ENCODE measurements around the gene HSD17B8. TPM values are rescaled to one million over a fixed set of nuclear protein-coding genes. Genes with fewer than 3 reads are reported as not detected.
"Not testable (repeated sequence)": the region's sequence is repeated elsewhere in the genome, so short reads cannot be mapped to it uniquely, and the experiment has no call there.

HSD17B8 gene
- polyA plus RNA-seq, 3 donors from 2014 or later: 28.8 to 47.6 (median 34.3) TPM

DNA sequence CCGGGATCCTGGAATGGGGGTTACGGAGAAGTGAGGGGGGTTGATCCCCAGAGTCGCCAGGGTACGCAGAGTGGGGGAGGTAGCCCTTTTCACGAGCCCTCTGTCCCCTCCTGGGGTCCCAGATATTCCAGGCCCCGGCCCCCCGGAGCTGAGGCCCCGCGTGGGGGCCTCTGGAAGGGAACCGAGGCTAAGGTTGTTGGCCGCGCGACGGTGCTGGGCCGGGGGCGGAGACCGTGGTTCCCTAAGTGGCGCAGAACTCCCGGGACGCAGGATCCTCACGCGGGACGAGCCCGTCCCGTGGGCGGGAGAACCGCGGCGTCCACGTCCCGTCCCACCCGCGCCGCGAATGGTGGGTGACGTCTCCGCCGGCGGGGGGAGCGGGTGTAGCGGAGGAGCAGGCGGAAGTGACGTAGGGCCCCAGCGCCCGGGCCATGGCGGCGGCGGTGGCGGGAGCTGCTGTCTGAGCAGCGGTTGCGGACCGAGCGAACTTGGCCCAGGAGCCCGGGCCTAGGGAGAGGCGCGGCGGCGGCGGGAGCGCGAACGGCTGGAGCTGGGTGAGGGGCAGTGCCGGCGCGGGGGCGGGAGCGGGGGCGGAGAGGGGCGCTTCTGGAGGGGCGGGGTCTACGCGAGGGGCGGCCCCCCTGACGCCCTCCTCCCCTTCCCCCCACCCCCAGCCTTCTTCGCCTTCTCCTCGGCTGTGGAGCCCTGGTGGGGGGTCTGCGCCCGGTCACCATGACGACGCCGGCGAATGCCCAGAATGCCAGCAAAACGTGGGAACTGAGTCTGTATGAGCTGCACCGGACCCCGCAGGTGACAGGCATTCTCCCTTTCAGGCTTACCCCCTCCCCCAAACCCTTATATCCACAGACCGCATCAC, 3.9 kb downstream of the HSD17B8 start, which contains the start of gene RING1:
Gene RING1 (plus strand): TSS at position 410 of the 877 bp plus-strand sequence. CDS start 323 bp downstream, at position 733.
- peak; percentile 88 to 90 (median 89) for DNase-seq
- peaks cover 18 to 26% (median 24%) of the 10 kb centered on the region in 3 donors for H3K27me3 Mint-ChIP-seq (ENCODE audit: low read depth in 3 of 3)
- peak within 1 kb of the TSS; percentile 80 to 96 (median 85) for H3K4me3 Mint-ChIP-seq
- H3K36me3 Mint-ChIP-seq: peaks cover 5 to 25% (median 12%) of the 10 kb centered on the region in 3 donors
- peak within 1 kb of the TSS; percentile 87 to 98 (median 94) for H3K27ac Mint-ChIP-seq
- H3K9me3 Mint-ChIP-seq: no peaks in the 10 kb centered on the region
- peaks cover 41 to 47% of the 10 kb centered on the region in 2 donors for H3K4me1 Mint-ChIP-seq

GRCh38 chr6:33209856-33210255, 5.4 kb downstream of the HSD17B8 start:
- no peaks in the 10 kb centered on the region for H3K9me3 Mint-ChIP-seq
- H3K36me3 Mint-ChIP-seq: peaks cover 4 to 24% (median 12%) of the 10 kb centered on the region in 3 donors
- peak overlapping the region; percentile 21 to 92 (median 85) for H3K4me3 Mint-ChIP-seq
- peak overlapping the region in 2 of 6 donors; percentile 42 to 95 for H3K27ac Mint-ChIP-seq
- H3K4me1 Mint-ChIP-seq: peaks cover 35 to 39% of the 10 kb centered on the region in 2 donors
- DNase-seq: no peak
- peaks cover 22 to 28% (median 23%) of the 10 kb centered on the region in 3 donors for H3K27me3 Mint-ChIP-seq (ENCODE audit: low read depth in 3 of 3)

GRCh38 chr6:33211136-33211535, 6.7 kb downstream of the HSD17B8 start:
- DNase-seq: no peak
- Mint-ChIP-seq H3K4me1 (peaks cover 29 to 33% of the 10 kb centered on the region in 2 donors), H3K27me3 (ENCODE audit: low read depth in 3 of 3) (peaks cover 18 to 30% (median 23%) of the 10 kb centered on the region in 3 donors), H3K9me3 (no peaks in the 10 kb centered on the region), H3K36me3 (peaks cover 4 to 24% (median 12%) of the 10 kb centered on the region in 3 donors), H3K27ac (no peak overlapping the region), H3K4me3 (no peak overlapping the region)

GRCh38 chr6:33211666-33212422, 7.4 kb downstream of the HSD17B8 start:
- H3K4me3 Mint-ChIP-seq: no peak overlapping the region
- H3K27me3 Mint-ChIP-seq (ENCODE audit: low read depth in 3 of 3): peaks cover 17 to 30% (median 21%) of the 10 kb centered on the region in 3 donors
- DNase-seq: no peak
- H3K27ac Mint-ChIP-seq: peak overlapping the region in 1 of 6 donors; percentile 64
- H3K4me1 Mint-ChIP-seq: peaks cover 29 to 33% of the 10 kb centered on the region in 2 donors
- no peaks in the 10 kb centered on the region for H3K9me3 Mint-ChIP-seq
- H3K36me3 Mint-ChIP-seq: peaks cover 4 to 24% (median 12%) of the 10 kb centered on the region in 3 donors

DNA sequence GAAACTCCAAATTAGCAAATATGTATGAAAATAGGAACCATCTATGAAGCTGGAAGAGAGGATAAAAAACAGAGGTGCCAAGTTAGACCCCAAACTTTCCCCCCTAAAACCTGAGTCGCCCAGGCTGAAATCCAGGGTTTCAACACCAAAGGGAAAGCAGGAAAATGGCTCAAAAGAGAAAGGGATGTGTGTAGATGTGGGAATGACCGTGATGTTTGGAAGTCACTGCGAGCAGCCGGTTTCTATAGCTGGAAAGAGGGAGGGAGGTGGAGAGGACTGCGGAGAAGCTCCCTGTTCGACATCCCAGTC, 8.4 kb downstream of the HSD17B8 start:
- H3K9me3 Mint-ChIP-seq: no peaks in the 10 kb centered on the region
- peak overlapping the region in 3 of 6 donors; percentile 62 to 78 (median 64) for H3K27ac Mint-ChIP-seq

DNA sequence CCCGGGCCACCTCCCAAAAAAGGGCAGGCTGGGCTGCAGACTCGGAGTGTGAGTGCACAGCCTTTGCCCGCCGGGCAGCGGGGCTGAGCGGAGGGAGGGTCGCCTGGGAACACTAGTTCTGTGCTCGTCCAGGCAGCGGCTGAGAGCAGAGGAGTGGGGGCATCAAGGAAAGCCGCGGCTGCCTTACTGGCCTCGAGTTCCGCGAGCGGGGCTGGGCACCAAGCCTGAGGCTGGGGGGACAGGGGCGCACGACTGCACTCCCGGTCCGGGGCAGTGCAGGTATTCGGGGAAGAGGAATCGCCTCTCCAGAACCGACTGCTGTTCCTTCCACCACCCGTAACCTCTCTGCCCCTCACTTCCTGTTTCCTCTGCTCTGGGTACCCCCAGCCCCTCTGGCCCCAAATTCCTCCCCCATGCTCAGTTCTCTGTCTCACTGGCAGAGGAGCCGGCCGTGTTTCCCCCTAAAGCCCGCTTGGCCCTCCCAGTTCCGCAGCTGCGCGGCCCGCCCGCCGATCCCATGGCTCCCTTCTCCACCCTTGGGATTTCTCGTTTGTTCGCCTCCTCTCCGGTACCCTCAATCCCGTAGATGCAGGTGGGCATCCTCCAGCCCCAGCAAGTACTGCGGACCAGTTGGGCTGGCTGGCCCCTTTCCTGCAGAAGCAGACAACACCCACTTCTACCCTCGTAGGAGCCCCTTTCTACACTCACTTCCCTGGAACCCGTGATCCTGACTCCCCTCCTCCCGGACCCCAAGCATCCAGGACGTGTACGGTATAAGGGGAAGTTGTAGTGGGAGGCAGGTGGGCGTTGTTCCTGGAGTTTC, 8.9 kb downstream of the HSD17B8 start:
- H3K4me1 Mint-ChIP-seq: peaks cover 29 to 33% of the 10 kb centered on the region in 2 donors
- H3K27ac Mint-ChIP-seq: peak overlapping the region in 1 of 6 donors; percentile 58
- H3K4me3 Mint-ChIP-seq: peak overlapping the region in 2 of 5 donors; percentile 28 to 46
- H3K9me3 Mint-ChIP-seq: no peaks in the 10 kb centered on the region
- peaks cover 4 to 24% (median 12%) of the 10 kb centered on the region in 3 donors for H3K36me3 Mint-ChIP-seq
- no peak for DNase-seq
- peaks cover 15 to 27% (median 19%) of the 10 kb centered on the region in 3 donors for H3K27me3 Mint-ChIP-seq (ENCODE audit: low read depth in 3 of 3)

More for the DNA sequence above, 8.4 kb downstream of the HSD17B8 start:
- peaks cover 29 to 33% of the 10 kb centered on the region in 2 donors for H3K4me1 Mint-ChIP-seq
- H3K4me3 Mint-ChIP-seq: peak overlapping the region in 3 of 5 donors; percentile 21 to 50 (median 28)
- H3K27me3 Mint-ChIP-seq (ENCODE audit: low read depth in 3 of 3): peaks cover 14 to 29% (median 20%) of the 10 kb centered on the region in 3 donors
- DNase-seq: no peak
- H3K36me3 Mint-ChIP-seq: peaks cover 4 to 24% (median 12%) of the 10 kb centered on the region in 3 donors

- H3K27ac Mint-ChIP-seq: no peak overlapping the region
- H3K4me3 Mint-ChIP-seq: no peak overlapping the region
- peaks cover 4 to 24% (median 12%) of the 10 kb centered on the region in 3 donors for H3K36me3 Mint-ChIP-seq
- H3K27me3 Mint-ChIP-seq (ENCODE audit: low read depth in 3 of 3): peaks cover 14 to 25% (median 15%) of the 10 kb centered on the region in 3 donors
- peaks cover 26 to 28% of the 10 kb centered on the region in 2 donors for H3K4me1 Mint-ChIP-seq
- no peak for DNase-seq
- no peaks in the 10 kb centered on the region for H3K9me3 Mint-ChIP-seq
Measured at GRCh38 chr6:33213989-33214335, 9.5 kb downstream of the HSD17B8 start.

DNA sequence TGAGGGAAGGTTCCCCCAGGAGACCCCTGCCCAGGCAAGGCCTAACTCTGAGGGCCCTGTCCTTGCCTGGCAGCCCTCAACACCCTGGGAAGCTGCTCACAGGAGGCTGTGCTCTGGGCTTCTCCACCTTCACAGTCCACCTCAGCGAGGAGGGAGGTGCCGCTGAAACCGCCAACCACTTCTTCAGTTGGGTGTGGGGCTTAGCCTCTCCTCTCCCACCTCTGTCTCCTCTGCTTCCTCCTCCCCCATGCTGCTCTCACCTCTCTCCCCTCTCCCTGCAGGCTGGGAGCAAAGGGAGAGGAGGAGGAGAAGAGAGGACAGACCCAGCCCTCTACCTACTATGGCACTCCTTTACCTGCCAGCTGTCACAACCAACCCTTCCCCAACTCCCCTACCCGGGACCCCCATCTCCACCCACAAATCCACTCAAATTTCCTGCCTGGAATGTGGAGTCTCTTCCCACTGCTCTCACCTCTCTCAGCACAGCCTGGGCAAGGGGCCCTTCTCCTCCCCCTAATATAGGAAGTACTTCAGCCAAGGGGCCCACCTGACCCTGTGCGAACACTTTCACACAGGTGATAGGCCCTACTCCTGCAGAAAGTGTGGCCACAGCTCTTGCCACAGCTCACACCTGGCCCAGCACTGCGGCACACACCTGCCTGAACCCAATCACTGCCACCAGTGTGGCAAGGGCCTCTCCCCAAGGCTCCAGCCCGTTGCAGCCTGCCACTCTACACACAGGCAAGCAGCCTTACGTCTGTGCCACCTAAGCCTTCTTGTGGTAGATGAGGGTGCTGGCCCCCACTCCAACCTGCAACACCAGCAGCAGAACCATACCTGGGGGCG, 11.0 kb downstream of the HSD17B8 start:
- Mint-ChIP-seq H3K36me3 (peaks cover 4 to 15% (median 10%) of the 10 kb centered on the region in 3 donors), H3K9me3 (no peaks in the 10 kb centered on the region)

DNA sequence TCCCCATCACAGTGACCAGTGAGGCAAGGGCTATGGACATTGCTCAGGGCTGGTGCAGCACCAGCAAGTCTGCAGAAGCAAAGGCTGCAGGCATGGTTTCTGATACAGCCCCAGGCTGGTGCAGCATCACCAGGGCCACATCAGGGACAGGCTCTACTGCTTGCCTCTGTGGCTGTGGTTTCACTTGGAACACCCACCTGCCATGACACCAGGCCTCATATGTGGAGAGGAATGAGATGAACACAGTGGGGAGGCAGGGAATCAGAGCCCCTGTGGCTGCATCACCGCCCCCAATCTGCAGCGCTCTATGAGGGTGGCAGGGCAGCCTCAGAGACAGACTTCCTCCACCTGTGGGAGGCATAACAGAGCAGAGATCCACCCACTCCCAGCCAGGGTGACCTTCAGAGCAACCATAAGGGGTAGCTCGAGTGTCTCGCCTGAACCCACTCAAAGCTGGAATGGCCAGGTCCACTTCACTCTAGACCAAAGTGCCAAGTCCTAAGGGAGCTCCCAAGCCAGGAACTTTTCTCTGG, 11.7 kb downstream of the HSD17B8 start:
- no peak for DNase-seq
- Mint-ChIP-seq H3K9me3 (no peaks in the 10 kb centered on the region), H3K36me3 (peaks cover 4 to 12% (median 8%) of the 10 kb centered on the region in 3 donors), H3K4me1 (peaks cover 15 to 19% of the 10 kb centered on the region in 2 donors), H3K27me3 (ENCODE audit: low read depth in 3 of 3) (peaks cover 10 to 21% (median 15%) of the 10 kb centered on the region in 3 donors), H3K4me3 (no peak overlapping the region), H3K27ac (no peak overlapping the region)

More for the DNA sequence above, 11.0 kb downstream of the HSD17B8 start:
- H3K4me3 Mint-ChIP-seq: no peak overlapping the region
- H3K4me1 Mint-ChIP-seq: peaks cover 15 to 19% of the 10 kb centered on the region in 2 donors
- H3K27ac Mint-ChIP-seq: no peak overlapping the region
- H3K27me3 Mint-ChIP-seq (ENCODE audit: low read depth in 3 of 3): peaks cover 10 to 20% (median 15%) of the 10 kb centered on the region in 3 donors
- DNase-seq: no peak

DNA sequence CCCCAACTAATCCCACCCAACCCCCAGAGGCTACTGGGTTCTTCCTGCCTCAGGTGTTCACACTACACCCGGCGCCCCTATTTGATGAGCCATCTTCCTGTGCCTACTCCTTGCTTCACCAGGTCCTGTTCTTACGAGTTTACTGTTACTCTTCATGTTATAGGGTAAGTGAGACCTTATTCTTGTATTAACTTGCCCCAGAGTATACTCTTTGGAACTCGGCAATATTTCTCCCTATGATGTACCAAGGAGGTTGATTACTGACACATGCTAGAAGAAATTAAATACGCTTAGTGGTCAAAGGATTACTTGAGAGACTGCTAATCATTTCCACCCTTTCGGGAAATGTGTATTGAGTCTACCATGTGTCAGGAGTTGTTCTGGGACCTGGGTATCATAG, 12.8 kb downstream of the HSD17B8 start:
- DNase-seq: no peak
- no peak overlapping the region for H3K27ac Mint-ChIP-seq
- no peaks in the 10 kb centered on the region for H3K9me3 Mint-ChIP-seq
- H3K36me3 Mint-ChIP-seq: peaks cover 0 to 8% (median 5%) of the 10 kb centered on the region in 3 donors
- H3K27me3 Mint-ChIP-seq (ENCODE audit: low read depth in 3 of 3): peaks cover 12 to 21% (median 16%) of the 10 kb centered on the region in 3 donors
- H3K4me1 Mint-ChIP-seq: peaks cover 15% of the 10 kb centered on the region in 2 donors
- H3K4me3 Mint-ChIP-seq: no peak overlapping the region

- H3K36me3 Mint-ChIP-seq: peaks cover 0 to 3% (median under 1%) of the 10 kb centered on the region in 3 donors
- no peak overlapping the region for H3K27ac Mint-ChIP-seq
- H3K9me3 Mint-ChIP-seq: no peaks in the 10 kb centered on the region
- no peak overlapping the region for H3K4me3 Mint-ChIP-seq
- peaks cover 7 to 20% (median 12%) of the 10 kb centered on the region in 3 donors for H3K27me3 Mint-ChIP-seq (ENCODE audit: low read depth in 3 of 3)
- peaks cover 11 to 12% of the 10 kb centered on the region in 2 donors for H3K4me1 Mint-ChIP-seq
- DNase-seq: no peak
Measured at GRCh38 chr6:33217681-33218080, 13.2 kb downstream of the HSD17B8 start.

DNA sequence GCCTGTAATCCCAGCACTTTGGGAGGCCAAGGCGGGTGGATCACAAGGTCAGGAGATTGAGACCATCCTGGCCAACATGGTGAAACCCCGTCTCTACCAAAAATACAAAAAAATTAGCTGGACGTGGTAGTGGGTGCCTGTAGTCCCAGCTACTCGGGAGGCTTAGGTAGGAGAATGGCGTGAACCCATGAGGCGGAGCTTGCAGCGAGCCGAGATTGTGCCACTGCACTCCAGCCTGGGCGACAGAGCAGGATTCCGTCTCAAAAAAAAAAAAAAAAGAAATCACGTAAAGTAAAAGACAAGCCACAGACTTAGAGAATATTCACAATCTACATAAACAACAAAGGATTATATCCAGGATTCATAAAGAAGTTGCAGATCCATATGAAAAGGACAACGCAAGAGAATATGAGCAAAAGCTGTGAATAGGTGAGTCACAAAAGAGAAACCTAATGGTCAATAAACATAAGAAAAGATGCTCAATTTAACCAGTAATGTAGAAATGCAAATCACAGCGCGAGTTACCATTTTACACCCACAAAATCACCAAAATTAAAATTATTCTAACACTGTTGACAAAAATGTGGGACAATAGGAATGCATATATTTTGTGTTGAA, 22.2 kb downstream of the HSD17B8 start:
- not testable (repeated sequence) for H3K4me3 Mint-ChIP-seq, DNase-seq, H3K9me3 Mint-ChIP-seq, H3K4me1 Mint-ChIP-seq, H3K27ac Mint-ChIP-seq, H3K36me3 Mint-ChIP-seq
- peaks cover 3 to 20% (median 7%) of the 10 kb centered on the region in 3 donors for H3K27me3 Mint-ChIP-seq (ENCODE audit: low read depth in 3 of 3)
